HG03060 (cell line): Measurements from ENCODE around the gene D2HGDH.

Experiments used
- ATAC-seq: cut with Tn5 transposase; IDR thresholded peaks from one replicate; pipeline ENCODE4 v1.9.1; 2021; ENCODE audit warnings: low read depth, moderate number of reproducible peaks; ENCODE audit not compliant: unreplicated experiment

Gene D2HGDH

GRCh38 chr2:241767464-241768250, 33.2 kb downstream of the D2HGDH start:
- no peak for ATAC-seq

GRCh38 chr2:241768251-241768711, 33.9 kb downstream of the D2HGDH start:
- no peak for ATAC-seq

GRCh38 chr2:241768850-241769249, 34.4 kb downstream of the D2HGDH start:
- ATAC-seq: no peak

GRCh38 chr2:241769819-241770184, 35.4 kb downstream of the D2HGDH start:
- no peak for ATAC-seq

- no peak for ATAC-seq
Measured at GRCh38 chr2:241770185-241770935, 35.9 kb downstream of the D2HGDH start.

GRCh38 chr2:241770936-241771285, 36.5 kb downstream of the D2HGDH start:
- no peak for ATAC-seq

GRCh38 chr2:241771286-241772062, 37.0 kb downstream of the D2HGDH start:
- ATAC-seq: no peak

GRCh38 chr2:241772063-241772499, 37.7 kb downstream of the D2HGDH start:
- ATAC-seq: no peak

- no peak for ATAC-seq
Measured at GRCh38 chr2:241773511-241774418, 39.3 kb downstream of the D2HGDH start.

GRCh38 chr2:241774419-241775222, 40.2 kb downstream of the D2HGDH start:
- no peak for ATAC-seq

- ATAC-seq: no peak
Measured at GRCh38 chr2:241775223-241776177, 41.1 kb downstream of the D2HGDH start.

GRCh38 chr2:241776336-241777169, 42.1 kb downstream of the D2HGDH start, which contains the start of gene GAL3ST2:
Gene GAL3ST2, plus strand, starts transcription at chr2:241776822. Its CDS starts 134 bp downstream, at chr2:241776956.
- no peak for ATAC-seq

- ATAC-seq: no peak
Measured at GRCh38 chr2:241777170-241777685, 42.8 kb downstream of the D2HGDH start.

GRCh38 chr2:241777686-241778627, 43.5 kb downstream of the D2HGDH start:
- no peak for ATAC-seq

GRCh38 chr2:241780939-241781569, 46.6 kb downstream of the D2HGDH start:
- ATAC-seq: no peak
